Activated CD4-positive, alpha-beta T cell treated with anti-CD3 and anti-CD28 coated beads for 36 hours (primary cell): ENCODE results near the gene TMEM81. TPM values are rescaled to one million over a fixed set of nuclear protein-coding genes. Genes with fewer than 3 reads are reported as not detected.

ENCODE experiments used
- ATAC-seq: fragments of 200-7000 bp; cut with Tn5 transposase; one replicate; pipeline ENCODE4 v1.10.0; 2021; ENCODE audit warnings: mild to moderate bottlenecking, moderate library complexity
- CTCF ChIA-PET: fragments of 350-600 bp; sonication (Branson Sonifier 250); formaldehyde crosslinking; loops from one replicate; lab custom pipeline; 2021; ENCODE audit warnings: antibody characterized with exemption; lab: Charles Lee
- POLR2A ChIA-PET: fragments of 350-600 bp; sonication (Branson Sonifier 250); formaldehyde crosslinking; loops from one replicate; lab custom pipeline; 2021; ENCODE audit warnings: antibody characterized with exemption, inconsistent platforms; lab: Charles Lee
- DNase-seq: peaks from one replicate; pipeline ENCODE4 v3.0.0-alpha.2; 2020
- H3K27ac Mint-ChIP-seq: one replicate; pipeline ENCODE4 v1.8.0; 2021; ENCODE audit warnings: mixed read lengths
- H3K27me3 Mint-ChIP-seq: one replicate; pipeline ENCODE4 v1.8.0; 2021; ENCODE audit warnings: mixed read lengths
- H3K36me3 Mint-ChIP-seq: one replicate; pipeline ENCODE4 v1.8.0; 2021; ENCODE audit warnings: low read depth, mixed read lengths
- H3K4me1 Mint-ChIP-seq: one replicate; pipeline ENCODE4 v1.8.0; 2021; ENCODE audit warnings: mixed read lengths
- H3K4me3 Mint-ChIP-seq: one replicate; pipeline ENCODE4 v1.8.0; 2021; ENCODE audit warnings: mild to moderate bottlenecking, moderate library complexity, mixed read lengths
- H3K9me3 Mint-ChIP-seq: one replicate; pipeline ENCODE4 v1.8.0; 2021; ENCODE audit warnings: low read depth, mixed read lengths
- intact Hi-C, 2 experiments: fragments of 100-400 bp; cut with DNase I in 1 of 2; cut with micrococcal nuclease in 1 of 2; formaldehyde crosslinking; loops; one replicate each; pipeline versions ENCODE4 v1.14.2 to v1.15.1; 2022 to 2024; cut with DNase I, micrococcal nuclease
- total RNA-seq, 2 experiments: library from RNA; stranded (reverse); gene quantifications; one replicate each; pipeline ENCODE4 v1.2.3, GENCODE V29; 2021

TMEM81 gene
- total RNA-seq, 2 experiments from 2014 or later: 1.9 to 2.8 TPM

- ChIA-PET POLR2A (interaction anchor here (0.9 kb wide), 1 partner anchor 11 kb away, joined by 3 read pairs; no protein-coding TSS in a partner anchor), CTCF (interaction anchor here (0.6 to 3.8 kb wide), 9 partner anchors 12 to 981 kb away, joined by 3 to 27 read pairs (median 4); partner anchors contain the start of gene RBBP5)
- H3K4me3 Mint-ChIP-seq: no peak overlapping the region
- no peak overlapping the region for H3K27ac Mint-ChIP-seq
- H3K4me1 Mint-ChIP-seq: peaks cover 3% of the 10 kb centered on the region
- no peak for DNase-seq
- ATAC-seq: no peak
- intact Hi-C loops: no loop called here
- peaks cover 28% of the 10 kb centered on the region for H3K36me3 Mint-ChIP-seq
- H3K27me3 Mint-ChIP-seq: no peaks in the 10 kb centered on the region
- H3K9me3 Mint-ChIP-seq: no peaks in the 10 kb centered on the region
Measured at GRCh38 chr1:205109711-205110110, 25.5 kb upstream of the TMEM81 start.

DNA sequence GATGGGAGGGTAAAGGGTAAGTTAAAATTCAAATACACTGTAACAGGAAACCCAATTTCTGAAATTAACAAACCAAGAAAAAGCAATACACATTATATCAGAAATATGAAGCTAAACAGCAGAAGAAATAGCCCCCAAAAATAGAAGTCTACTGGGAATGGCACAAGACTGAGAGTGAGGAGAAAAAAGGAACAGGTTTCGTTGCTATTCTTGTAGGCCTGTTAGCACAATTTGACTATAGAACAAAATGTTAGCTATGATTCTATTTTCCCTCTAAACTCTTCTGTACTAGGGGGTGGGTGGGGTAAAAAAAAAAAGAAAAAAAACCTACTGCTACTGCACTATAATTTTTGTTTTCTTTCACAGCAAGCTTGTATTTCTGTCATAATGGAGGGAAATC, 25.0 kb upstream of the TMEM81 start:
- POLR2A ChIA-PET: interaction anchor here (0.9 kb wide), 1 partner anchor 12 kb away, joined by 3 read pairs; no protein-coding TSS in a partner anchor
- Mint-ChIP-seq H3K27ac (no peak overlapping the region), H3K4me1 (peaks cover 3% of the 10 kb centered on the region), H3K4me3 (no peak overlapping the region), H3K36me3 (peaks cover 27% of the 10 kb centered on the region), H3K9me3 (no peaks in the 10 kb centered on the region), H3K27me3 (no peaks in the 10 kb centered on the region)
- DNase-seq (no peak), ATAC-seq (no peak)
- intact Hi-C loops: no loop called here
- CTCF ChIA-PET: interaction anchor here (0.6 to 3.8 kb wide), 11 partner anchors 12 to 981 kb away, joined by 3 to 27 read pairs (median 4); partner anchors contain the start of gene RBBP5

GRCh38 chr1:205108464-205108863, 24.2 kb upstream of the TMEM81 start:
- H3K27ac Mint-ChIP-seq: no peak overlapping the region
- H3K4me1 Mint-ChIP-seq: peaks cover 3% of the 10 kb centered on the region
- H3K9me3 Mint-ChIP-seq: no peaks in the 10 kb centered on the region
- no peak for ATAC-seq
- peaks cover 33% of the 10 kb centered on the region for H3K36me3 Mint-ChIP-seq
- POLR2A ChIA-PET: no interaction called here
- H3K4me3 Mint-ChIP-seq: no peak overlapping the region
- DNase-seq: no peak
- intact Hi-C loops: no loop called here
- no peaks in the 10 kb centered on the region for H3K27me3 Mint-ChIP-seq
- CTCF ChIA-PET: interaction anchor here (0.6 to 3.8 kb wide), 4 partner anchors 33 to 422 kb away, joined by 3 to 27 read pairs (median 4); no protein-coding TSS in a partner anchor

- Mint-ChIP-seq H3K4me3 (no peak overlapping the region), H3K27me3 (no peaks in the 10 kb centered on the region), H3K27ac (no peak overlapping the region), H3K36me3 (peaks cover 39% of the 10 kb centered on the region), H3K4me1 (peaks cover 3% of the 10 kb centered on the region), H3K9me3 (no peaks in the 10 kb centered on the region)
- DNase-seq (no peak), ATAC-seq (no peak)
- CTCF ChIA-PET: no interaction called here
- intact Hi-C loops: no loop called here
- POLR2A ChIA-PET: interaction anchor here (0.7 kb wide), 1 partner anchor 15 kb away, joined by 5 read pairs; no protein-coding TSS in a partner anchor
Measured at GRCh38 chr1:205107327-205107726, 23.1 kb upstream of the TMEM81 start.

GRCh38 chr1:205102404-205102803, 18.1 kb upstream of the TMEM81 start:
- CTCF ChIA-PET: interaction anchor here (0.7 kb wide), 1 partner anchor 33 kb away, joined by 3 read pairs; no protein-coding TSS in a partner anchor
- H3K27me3 Mint-ChIP-seq: no peaks in the 10 kb centered on the region
- ATAC-seq (no peak), DNase-seq (no peak)
- no peak overlapping the region for H3K4me3 Mint-ChIP-seq
- intact Hi-C loops: no loop called here
- H3K4me1 Mint-ChIP-seq: no peaks in the 10 kb centered on the region
- POLR2A ChIA-PET: no interaction called here
- peaks cover 61% of the 10 kb centered on the region for H3K36me3 Mint-ChIP-seq
- no peak overlapping the region for H3K27ac Mint-ChIP-seq
- H3K9me3 Mint-ChIP-seq: no peaks in the 10 kb centered on the region

DNA sequence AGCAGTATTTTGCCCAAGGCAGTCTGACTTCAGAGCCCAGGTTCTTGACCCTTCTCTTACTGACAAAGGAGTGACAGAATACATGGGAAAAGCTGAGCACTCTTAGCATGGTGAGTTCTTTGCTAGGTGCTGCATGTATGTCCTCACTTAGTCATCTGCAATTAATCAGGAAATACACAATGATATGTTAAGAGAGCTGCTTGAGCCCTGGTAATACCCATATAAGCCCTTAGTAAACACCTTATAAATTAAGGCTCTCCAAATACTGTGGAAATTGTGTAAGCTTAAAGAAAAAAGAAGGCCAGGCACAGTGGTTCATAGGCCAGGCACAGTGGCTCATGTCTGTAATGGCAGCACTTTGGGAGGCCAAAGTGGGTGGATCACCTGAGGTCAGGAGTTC, 14.0 kb upstream of the TMEM81 start:
- no peak for DNase-seq
- no peaks in the 10 kb centered on the region for H3K27me3 Mint-ChIP-seq
- H3K36me3 Mint-ChIP-seq: peaks cover 54% of the 10 kb centered on the region
- no peaks in the 10 kb centered on the region for H3K4me1 Mint-ChIP-seq
- H3K27ac Mint-ChIP-seq: no peak overlapping the region
- no peak for ATAC-seq
- intact Hi-C loops: no loop called here
- CTCF ChIA-PET: interaction anchor here (0.6 to 1.9 kb wide), 7 partner anchors 9 to 234 kb away, joined by 3 to 5 read pairs (median 3); no protein-coding TSS in a partner anchor
- POLR2A ChIA-PET: no interaction called here
- H3K9me3 Mint-ChIP-seq: no peaks in the 10 kb centered on the region
- no peak overlapping the region for H3K4me3 Mint-ChIP-seq

DNA sequence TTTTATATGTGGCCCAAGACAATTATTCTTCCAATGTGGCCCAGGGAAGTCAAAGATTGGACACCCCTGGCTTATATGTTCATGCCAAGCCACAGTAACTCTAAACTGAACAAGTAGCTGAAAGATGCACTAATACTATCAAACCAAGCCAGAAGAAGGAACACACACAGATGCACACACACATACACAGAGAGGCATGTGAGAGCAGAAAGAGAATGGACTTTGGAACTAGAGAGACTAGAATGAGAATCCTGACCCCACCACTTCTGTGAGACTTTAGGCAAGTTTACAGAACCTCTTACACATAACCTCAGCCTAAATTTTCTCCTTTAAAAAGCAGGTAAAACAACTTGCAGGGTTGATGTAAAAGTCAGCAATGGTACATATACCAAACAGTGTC, 11.2 kb upstream of the TMEM81 start:
- H3K4me1 Mint-ChIP-seq: no peaks in the 10 kb centered on the region
- no peaks in the 10 kb centered on the region for H3K27me3 Mint-ChIP-seq
- CTCF ChIA-PET: interaction anchor here (1.0 kb wide), 1 partner anchor 49 kb away, joined by 5 read pairs; no protein-coding TSS in a partner anchor
- DNase-seq (no peak), ATAC-seq (no peak)
- POLR2A ChIA-PET: no interaction called here
- H3K27ac Mint-ChIP-seq: no peak overlapping the region
- intact Hi-C loops: no loop called here
- peaks cover 51% of the 10 kb centered on the region for H3K36me3 Mint-ChIP-seq
- no peak overlapping the region for H3K4me3 Mint-ChIP-seq
- no peaks in the 10 kb centered on the region for H3K9me3 Mint-ChIP-seq

DNA sequence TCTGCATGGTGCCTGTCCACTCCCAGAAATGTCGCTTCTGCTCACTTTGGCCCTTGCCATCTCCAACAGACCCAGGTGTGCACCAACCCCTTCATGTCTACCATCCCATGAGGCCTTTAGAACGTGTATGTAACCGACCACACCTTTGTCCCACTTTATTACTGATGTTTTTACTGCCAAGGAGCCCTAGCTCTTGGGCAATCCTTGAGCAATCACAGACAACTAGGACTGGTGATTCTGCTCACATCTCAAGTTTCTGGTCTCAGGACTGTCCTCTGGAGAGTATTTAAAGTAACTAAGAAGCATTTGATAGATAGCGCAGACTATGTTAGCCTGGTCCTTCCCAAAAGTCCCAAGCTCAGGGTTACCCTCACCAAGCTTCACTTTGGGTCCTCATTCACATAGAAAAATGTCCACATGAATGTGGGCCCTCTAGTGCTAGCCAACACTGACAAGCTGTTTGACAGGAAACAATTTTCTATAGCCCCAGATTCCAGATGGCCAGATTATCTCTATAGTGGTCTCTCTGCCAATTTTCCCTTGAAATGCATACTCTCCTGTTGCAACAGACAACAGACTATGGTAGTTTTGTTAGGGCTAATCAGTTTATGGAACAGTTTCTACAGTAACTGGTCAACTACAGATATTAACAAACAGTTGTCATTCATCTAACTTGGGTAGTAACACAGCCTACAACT, 6.9 kb upstream of the TMEM81 start:
- Mint-ChIP-seq H3K27me3 (no peaks in the 10 kb centered on the region), H3K36me3 (peaks cover 36% of the 10 kb centered on the region), H3K27ac (no peak overlapping the region), H3K9me3 (no peaks in the 10 kb centered on the region), H3K4me1 (no peaks in the 10 kb centered on the region), H3K4me3 (no peak overlapping the region)
- ChIA-PET CTCF (interaction anchor here (0.5 to 2.7 kb wide), 3 partner anchors 30 to 526 kb away, joined by 3 to 9 read pairs (median 3); no protein-coding TSS in a partner anchor), POLR2A (no interaction called here)
- intact Hi-C loops: no loop called here
- DNase-seq (no peak), ATAC-seq (no peak)

DNA sequence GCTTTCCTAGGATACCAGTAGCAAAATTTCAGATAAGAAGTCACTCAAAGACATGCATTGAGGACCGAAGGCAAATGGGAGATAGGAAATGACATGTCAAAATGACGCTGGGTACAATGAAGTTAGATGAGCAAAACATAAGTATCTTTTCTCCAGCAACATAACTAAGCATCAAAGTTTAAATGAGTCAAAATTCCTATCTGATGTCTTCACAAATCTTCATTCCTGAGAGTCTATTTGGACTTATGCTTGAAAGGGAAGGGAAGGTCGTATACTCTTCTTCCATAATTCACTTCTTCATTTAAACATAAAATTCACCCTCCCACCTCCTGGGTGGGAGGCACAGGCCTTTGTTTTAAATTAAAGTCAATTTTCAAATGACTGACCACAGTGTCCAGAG, 4.1 kb upstream of the TMEM81 start:
- Mint-ChIP-seq H3K27ac (no peak overlapping the region), H3K36me3 (peaks cover 36% of the 10 kb centered on the region), H3K4me1 (no peaks in the 10 kb centered on the region), H3K4me3 (no peak overlapping the region), H3K27me3 (no peaks in the 10 kb centered on the region), H3K9me3 (no peaks in the 10 kb centered on the region)
- ChIA-PET POLR2A (no interaction called here), CTCF (interaction anchor here (0.6 to 2.4 kb wide), 4 partner anchors 9 to 622 kb away, joined by 3 to 9 read pairs (median 3); no protein-coding TSS in a partner anchor)
- DNase-seq (no peak), ATAC-seq (no peak)
- intact Hi-C loops: no loop called here

GRCh38 chr1:205082431-205082830, 1.8 kb downstream of the TMEM81 start:
- Mint-ChIP-seq H3K9me3 (no peaks in the 10 kb centered on the region), H3K27ac (no peak overlapping the region), H3K4me1 (no peaks in the 10 kb centered on the region), H3K27me3 (no peaks in the 10 kb centered on the region), H3K4me3 (no peak overlapping the region), H3K36me3 (peaks cover 11% of the 10 kb centered on the region)
- CTCF ChIA-PET: interaction anchor here (0.8 to 1.4 kb wide), 4 partner anchors 48 to 272 kb away, joined by 3 read pairs; no protein-coding TSS in a partner anchor
- ATAC-seq (no peak), DNase-seq (no peak)
- POLR2A ChIA-PET: no interaction called here
- intact Hi-C loops: no loop called here

DNA sequence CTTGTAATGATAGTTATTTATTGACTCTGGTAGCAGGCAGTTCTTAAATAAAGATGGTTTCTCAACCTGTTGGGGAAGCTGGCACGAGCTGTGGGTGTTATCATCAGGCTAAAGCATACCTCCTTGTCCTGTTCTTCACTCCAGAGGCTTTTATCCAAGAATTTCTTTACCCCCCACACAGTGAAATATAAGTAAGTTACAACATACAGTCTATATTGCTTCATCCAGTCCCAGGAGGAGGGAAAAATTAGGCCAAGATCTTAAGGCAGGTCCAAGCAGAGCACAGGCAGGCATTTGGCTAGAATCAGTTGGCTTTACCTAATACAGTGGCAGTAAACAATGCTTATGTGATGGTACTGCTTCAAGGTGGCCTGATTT, 6.3 kb downstream of the TMEM81 start:
- ATAC-seq (no peak), DNase-seq (no peak)
- Mint-ChIP-seq H3K27ac (no peak overlapping the region), H3K36me3 (no peaks in the 10 kb centered on the region), H3K27me3 (no peaks in the 10 kb centered on the region), H3K4me1 (no peaks in the 10 kb centered on the region), H3K4me3 (no peak overlapping the region), H3K9me3 (no peaks in the 10 kb centered on the region)
- intact Hi-C loops: no loop called here
- ChIA-PET CTCF (interaction anchor here (3.9 kb wide), 1 partner anchor 16 kb away, joined by 21 read pairs; no protein-coding TSS in a partner anchor), POLR2A (no interaction called here)
